ENCODE data around the gene GABARAPL1.
"Not testable (repeated sequence)": the region's sequence is repeated elsewhere in the genome, so short reads cannot be mapped to it uniquely, and the experiment has no call there.

GABARAPL1 gene

DNA sequence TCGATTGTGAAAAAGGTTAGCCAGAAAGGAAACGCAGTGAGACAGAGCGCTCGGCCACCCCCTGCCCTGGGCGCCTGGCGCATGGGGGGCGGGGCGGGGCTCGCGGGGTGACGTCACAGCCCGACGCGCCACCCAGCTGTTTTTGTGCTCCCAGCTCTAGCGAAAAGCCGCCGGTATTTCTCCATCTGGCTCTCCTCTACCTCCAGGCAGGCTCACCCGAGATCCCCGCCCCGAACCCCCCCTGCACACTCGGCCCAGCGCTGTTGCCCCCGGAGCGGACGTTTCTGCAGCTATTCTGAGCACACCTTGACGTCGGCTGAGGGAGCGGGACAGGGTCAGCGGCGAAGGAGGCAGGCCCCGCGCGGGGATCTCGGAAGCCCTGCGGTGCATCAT is at the start of gene GABARAPL1:
Gene GABARAPL1 (plus strand): TSS at position 139 of the 393 bp plus-strand sequence. CDS start 253 bp downstream, at position 392.
- no peak for DNase-seq

DNA sequence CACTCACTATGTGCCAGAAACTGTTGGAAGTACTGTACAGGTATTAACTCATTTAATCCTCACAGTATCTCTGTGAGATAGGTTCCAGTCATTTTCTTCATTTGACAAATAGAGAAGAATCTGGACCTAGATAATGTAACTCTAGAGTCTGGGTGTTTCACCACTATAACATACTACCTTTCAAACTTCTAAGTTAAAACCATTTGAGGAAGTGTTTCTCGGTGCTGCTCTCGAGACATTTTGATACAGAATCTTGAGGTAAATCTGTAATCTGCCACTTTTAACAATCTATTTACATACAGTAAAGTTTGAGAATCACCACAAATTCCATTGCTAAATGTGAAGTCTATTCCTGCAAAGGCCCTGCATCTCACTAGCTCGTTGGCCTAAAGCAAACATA is 49.6 kb upstream of the GABARAPL1 start:
- DNase-seq: no peak

DNA sequence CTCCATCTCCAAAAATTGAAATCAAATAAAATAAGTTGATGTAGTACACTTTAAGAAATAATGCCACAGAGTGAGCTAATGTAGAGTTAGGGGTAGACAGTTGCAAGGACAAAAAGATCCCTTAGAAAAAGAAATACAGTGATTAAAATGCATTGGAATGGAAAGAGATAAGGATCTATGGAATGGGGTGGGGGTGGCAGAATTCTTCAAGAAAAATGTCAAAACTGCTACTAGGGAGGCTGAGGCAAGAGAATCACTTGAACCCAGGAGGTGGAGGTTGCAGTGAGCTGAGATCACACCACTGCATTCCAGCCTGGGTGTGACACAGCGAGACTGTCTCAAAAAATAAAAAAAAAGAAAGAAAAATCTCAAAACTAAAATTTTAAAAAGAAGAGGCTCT is 47.3 kb upstream of the GABARAPL1 start:
- no peak for DNase-seq

DNA sequence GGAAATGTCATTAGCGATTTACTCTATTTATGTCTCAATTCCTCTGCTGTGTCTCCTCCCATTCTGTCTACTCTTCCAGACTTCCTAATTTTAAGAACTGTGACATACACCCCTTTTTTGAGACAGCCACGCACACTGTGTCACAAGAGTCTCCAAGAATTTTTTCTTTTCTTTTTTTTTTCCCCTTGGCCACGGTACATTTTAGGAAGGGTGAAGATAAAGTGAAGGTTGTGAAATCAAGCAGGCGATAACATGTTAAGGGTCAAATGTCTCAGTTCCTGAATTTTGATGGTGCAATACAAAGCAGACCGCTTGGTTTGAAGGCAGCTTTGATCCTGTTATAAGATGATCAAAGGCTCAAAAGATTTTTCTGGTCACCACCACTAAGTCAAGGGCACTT is 45.1 kb upstream of the GABARAPL1 start:
- no peak for DNase-seq

DNA sequence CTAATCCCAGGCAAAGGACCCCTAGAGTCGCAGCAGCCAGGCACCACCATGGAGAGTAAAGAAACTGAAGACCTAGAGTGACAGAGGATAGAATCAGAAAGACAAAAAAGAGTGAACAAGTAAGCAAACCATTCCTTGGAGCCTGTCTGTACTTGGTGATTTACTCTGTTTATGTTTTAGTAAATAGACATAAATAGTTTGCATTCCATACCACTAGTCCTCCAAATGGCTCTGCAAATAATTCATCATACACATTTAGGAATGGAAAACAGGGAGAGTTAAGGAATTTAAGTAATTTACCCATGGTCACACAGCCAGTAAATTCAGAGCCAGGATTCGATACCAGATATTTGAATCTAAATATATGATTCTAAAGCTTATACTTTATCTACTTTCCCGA is 43.6 kb upstream of the GABARAPL1 start:
- no peak for DNase-seq

DNA sequence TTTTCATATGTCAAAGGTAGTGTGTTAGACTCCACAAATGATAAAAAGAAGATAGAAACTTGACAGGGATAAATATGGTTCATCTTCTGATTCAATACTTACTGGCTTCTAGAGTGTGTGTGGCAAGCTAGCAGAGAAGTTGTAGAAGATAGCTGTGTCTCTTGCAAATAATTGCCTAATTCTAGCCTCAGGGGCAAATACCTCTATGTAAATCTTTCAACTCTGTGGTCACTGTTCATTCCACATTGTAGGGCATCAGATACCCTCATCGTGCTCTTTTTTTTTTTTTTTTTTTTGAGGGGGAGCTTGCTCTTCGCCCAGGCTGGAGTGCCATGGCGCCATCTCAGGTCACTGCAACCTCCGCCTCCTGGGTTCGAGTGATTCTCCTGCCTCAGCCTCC is 42.5 kb upstream of the GABARAPL1 start:
- no peak for DNase-seq

DNA sequence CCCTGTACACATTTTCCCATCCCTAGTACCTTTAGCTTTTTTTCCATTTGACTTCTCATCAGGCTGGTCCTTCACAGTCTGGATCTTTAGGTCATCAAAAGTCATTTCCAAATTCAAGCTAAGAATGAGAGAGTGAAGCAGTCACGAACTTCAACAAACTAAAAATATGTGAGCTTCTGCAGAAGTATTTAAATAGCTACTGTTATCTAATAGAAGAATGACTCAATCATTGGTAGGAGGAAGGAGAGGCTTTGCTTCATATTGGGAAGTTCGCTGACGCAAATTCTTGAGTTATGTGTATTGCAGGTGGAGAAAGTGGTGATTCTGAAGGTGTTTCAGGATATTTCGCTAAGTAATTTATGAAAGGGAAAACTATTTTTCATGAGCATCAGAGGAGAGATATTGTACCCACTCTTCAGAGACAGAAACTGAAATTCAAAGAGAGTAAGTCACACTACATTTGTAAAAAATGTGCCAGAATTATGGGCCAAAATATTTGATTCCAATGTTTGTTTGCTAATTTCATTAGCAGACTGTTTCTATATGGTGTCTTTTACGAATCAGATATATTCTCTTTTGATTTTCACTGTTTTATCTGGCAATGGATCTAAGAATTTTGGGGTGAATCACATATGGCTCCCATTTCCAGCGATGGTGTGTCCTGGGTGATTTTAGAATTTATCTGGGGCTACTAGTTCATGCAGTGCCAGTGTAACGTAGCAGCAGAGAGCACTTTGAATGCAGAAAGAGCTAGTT is 40.5 kb upstream of the GABARAPL1 start, which contains the start of gene OLR1:
Gene OLR1 (minus strand): TSS at position 160 of the 756 bp plus-strand sequence. CDS start 55 bp downstream, at position 105.
- DNase-seq: no peak

DNA sequence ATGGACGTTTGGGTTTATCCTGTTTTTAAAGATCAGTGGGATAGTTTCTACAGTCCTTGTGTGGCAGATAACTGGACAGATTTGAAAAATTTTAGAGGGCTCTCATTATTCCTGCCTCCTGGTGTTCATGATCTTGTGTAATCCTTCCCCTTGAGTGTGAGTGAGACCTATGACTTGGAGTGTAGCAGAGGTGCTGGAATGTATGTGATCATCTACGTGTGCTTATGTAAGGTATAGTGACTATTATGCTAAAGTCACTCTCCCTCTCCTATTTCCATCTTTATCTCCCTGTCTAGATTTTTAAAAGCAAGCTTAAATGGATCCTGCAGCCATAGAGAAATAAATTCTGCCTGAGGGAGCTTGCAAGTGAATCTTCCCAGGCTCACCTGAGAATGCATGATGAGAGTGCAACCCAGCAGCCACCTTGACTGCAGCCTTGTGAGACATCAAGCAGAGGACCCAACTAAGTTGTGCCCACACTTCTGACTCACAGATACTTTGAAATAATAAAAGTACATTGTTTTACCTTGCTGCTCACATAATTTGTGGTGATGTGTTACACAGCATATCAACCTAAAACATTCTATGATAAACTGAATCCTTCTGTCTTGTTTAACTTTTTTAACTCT is 37.6 kb upstream of the GABARAPL1 start:
- no peak for DNase-seq

DNA sequence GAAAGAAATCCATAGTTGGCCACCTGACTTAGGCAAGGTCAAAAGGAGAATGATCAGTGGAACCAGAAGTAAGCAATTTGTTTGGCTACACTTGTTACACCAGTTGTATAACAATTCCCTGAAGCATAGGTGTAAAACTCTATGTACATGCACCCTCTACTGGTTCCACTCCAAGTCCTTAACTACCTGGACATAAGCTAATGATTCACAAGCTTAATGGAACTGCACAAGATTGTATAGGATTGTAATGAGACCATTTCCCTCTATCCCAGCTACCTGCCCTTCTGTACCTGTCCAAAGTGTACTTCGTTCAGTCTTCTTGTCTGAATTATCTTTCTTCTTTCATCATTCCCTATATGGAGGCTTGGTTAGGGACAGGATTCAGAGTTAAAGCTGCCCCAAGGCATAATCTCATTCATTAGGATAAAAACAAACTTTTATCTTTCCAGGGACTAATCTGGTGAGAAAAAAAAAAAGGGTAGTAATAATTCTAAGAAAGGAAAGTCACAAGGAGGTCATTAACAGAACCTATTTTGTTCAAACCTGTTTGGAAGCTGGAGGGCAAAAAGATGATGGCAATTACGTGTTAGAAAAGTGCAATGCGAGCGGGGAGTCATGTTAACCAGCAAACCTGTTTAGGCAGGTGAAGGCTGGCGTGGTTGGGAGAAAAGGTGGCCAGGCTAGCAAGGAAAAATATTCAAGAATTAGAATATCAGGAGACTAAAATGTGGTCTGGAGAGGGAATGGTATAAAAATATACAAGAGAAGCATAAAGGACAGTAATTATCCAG is 36.6 kb upstream of the GABARAPL1 start:
- no peak for DNase-seq

DNA sequence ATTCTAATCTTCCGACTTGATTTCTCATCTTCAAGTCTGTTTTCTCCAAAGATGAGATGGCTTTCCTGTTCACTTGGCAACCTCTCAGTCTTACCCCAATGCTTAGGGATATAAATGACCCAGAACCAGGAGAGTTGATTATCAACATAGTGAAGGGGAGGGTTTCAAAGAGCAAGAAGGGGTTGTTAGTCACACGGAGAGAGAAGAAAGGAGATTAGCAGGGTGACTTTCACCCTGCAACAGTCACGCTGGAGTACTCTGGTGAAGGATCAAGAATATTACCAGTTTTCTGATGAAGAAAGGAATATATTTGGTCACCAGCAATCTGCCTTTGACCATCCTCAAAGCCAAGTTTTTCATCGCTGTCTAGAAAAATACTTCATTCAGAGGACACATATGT is 33.9 kb upstream of the GABARAPL1 start, which contains the start of gene TMEM52B:
Gene TMEM52B (plus strand): TSS at position 212 of the 400 bp plus-strand sequence. CDS start 543 bp downstream, outside the sequence.
- DNase-seq: no peak

DNA sequence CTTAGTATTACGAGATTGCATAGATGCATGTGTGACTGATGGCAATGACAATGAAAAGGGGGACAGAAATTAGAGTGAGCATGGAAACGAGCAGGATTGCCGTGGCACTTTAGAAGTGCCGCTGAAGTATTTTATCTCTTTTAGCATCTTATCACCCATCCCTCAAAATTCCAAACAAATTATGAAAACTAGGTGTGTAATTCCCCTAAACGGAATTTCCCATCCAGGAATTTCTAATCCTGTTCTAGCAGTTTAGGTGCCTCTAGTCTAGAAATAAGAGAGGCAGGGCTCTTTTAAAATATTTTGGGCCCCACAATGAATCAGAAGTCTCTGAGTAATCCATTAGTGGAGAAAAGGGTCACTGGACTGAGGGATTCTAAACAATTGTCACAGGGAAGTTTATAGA is 32.9 kb upstream of the GABARAPL1 start:
- DNase-seq: no peak

DNA sequence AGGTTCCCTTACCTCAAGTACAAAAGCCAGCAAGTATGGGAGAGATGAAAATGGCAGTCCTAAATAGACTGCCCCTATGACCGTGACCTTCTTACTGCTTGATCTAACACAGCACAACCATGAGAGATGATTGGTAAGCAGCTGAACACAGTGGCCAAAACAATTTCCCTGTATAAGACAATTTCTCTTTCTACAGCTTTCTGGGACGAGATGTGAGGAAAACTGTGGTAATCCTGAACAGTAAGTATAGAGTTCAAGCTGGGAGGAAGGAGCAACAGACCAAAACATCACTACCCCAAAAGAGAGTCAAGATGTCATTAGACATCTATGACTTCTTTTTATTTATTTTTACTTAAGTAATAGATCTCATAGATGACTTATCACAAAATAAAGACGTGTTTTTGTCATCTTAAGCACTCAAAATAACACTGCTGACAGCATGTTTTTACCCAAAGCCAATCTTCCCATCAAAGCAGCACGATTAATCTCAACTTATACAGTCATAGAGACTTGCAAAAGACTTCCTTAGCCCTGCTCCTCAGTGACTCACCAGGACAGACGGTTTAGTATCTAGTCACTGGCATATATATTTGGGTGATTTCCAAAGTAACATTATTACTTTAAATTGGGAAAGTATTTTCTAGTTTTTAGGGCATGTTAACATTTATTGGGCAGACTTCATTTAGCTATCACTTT is 30.2 kb upstream of the GABARAPL1 start:
- DNase-seq: no peak

DNA sequence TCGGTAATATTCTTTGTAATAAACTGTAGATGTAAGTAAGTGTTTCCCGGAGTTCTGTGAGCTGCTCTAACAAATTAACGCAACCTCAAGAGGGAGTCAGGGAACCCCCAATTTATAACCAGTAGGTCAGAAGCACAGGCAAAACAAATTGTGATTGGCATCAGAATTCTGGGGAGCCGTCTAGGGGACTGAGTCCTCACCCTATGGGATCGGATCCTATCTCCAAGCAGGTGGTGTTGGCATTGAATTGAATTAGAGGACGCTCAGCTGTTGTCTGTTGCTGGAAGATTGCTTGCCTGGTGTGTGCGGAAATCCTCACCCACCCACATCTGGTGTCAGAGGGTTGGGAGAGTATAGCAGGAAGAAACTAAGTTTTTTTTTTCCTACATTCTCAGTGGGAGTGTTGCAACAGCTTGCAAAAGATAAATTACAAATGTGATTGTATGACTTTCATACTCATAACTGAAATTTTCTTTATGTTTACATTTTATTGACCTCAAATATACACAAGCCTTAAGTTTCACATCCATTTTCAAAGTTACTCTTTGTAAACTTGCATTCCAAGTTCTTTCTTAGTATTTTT is 28.3 kb upstream of the GABARAPL1 start:
- no peak for DNase-seq

DNA sequence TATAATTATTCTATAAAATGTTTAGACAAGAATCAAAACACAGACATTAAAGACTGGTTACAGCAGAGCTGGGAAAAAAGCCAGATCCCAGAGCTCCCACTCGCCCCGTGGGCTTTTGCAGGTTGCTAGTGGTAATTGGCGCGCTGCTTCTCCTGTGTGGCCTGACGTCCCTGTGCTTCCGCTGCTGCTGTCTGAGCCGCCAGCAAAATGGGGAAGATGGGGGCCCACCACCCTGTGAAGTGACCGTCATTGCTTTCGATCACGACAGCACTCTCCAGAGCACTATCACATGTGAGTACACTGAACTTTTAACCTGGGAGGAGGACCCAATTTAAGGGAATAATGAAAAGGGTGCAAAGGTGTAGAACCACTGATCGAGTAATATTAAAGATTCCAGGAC is 26.4 kb upstream of the GABARAPL1 start:
- DNase-seq: no peak

DNA sequence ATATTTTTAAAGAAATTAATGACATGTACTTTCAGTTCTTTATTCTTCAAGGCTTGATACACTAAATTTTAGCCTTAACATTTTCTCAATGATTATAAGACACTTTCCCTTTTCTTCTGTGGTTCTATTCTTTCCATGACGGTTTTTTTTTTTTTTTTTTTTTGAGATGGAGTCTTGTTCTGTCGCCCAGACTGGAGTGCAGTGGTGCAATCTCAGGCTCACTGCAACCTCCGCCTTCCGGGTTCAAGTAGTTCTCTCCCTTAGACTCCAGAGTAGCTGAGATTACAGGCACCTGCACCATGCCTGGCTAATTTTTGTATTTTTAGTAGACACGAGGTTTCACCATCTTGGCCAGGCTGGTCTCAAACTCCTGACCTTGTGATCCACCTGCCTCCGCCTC is 25.7 kb upstream of the GABARAPL1 start:
- not testable (repeated sequence) for DNase-seq

DNA sequence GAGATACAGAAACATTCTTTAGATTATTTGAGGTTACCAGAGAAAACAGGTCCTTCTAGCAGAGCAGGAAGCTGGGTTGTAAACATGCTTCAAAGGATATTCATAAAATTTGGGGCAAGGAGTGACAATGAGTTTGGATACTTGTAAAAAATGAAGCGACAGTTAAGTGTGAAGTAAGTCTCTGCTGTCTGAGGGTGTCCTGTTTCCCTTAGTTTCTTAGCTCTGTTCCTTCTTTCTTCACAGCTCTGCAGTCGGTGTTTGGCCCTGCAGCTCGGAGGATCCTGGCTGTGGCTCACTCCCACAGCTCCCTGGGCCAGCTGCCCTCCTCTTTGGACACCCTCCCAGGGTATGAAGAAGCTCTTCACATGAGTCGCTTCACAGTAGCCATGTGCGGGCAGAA is 23.0 kb upstream of the GABARAPL1 start:
- no peak for DNase-seq

DNA sequence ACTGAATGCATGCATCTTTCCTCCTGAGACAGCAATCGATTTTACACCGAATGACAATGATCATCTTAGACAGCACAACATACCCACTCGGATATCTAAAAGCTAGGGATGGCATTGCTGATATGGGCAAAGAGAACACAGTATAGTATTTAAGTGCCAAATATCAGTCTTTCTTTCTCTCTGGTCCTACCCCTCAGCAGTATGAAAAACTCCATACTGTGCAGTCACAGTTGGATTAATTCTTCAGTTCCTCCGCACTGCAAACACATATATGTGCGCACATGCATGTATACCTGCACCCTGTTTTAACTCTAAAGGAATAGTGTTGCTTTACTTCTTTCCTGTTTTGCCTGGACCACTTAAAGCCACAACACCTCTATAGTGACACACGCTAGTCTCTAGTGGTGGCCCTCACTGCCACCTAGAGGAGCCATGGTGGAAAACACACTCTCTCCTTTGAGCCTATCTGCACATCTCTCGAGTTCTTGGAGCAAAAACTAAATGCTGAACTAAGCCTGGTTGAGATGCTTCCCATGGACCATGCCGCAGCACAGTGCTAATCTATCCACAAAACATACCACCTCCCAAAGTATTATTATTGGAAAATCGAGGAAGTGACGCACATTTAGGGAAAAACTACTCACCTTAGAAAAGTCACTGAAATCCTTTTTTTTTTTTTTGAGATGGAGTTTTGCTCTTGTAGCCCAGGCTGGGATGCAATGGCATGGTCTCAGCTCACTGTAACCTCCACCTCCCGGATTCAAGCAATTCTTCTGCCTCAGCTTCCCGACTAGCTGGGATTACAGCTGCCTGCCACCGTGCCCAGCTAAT is 21.9 kb upstream of the GABARAPL1 start:
- DNase-seq: no peak

DNA sequence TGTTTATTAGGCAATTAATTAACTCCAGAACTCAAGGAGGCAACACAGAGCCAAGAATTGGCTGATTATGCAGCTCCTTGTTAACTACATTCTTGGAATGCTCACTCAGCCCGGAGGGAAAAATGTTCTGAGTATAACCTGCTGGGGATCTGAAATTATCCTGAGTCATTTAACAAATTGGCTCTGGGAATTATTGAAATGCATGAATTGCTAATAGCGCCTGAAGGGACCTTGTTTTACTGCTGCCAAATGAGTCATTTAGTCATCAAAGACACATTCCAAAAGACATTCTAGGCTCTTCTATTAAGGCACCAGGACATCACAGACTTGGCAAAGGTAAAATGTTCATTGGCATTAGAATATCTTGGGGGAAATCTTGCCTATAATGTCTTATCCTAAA is 20.8 kb upstream of the GABARAPL1 start:
- no peak for DNase-seq

DNA sequence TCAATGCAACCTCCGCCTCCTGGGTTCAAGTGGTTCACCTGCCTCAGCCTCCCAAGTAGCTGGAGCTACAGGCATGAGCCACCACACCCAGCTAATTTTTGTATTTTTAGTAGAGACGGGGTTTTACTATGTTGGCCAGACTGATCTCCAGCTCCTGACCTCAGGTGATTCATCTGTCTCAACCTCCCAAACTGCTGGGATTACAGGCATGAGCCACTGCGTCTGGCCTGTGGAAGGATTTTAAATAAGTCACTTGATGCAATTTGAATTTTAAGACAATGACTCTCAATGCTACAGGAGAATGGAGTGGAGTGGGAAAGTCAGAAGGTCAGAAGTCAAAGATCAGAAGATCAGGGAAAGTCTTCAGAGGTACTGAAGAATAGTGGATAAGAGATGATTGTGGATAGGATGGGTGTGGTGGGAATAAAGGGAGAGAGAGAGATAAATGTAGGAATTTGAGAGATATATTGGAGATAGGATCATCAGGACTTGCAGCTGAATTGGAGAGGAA is 18.5 kb upstream of the GABARAPL1 start:
- no peak for DNase-seq

DNA sequence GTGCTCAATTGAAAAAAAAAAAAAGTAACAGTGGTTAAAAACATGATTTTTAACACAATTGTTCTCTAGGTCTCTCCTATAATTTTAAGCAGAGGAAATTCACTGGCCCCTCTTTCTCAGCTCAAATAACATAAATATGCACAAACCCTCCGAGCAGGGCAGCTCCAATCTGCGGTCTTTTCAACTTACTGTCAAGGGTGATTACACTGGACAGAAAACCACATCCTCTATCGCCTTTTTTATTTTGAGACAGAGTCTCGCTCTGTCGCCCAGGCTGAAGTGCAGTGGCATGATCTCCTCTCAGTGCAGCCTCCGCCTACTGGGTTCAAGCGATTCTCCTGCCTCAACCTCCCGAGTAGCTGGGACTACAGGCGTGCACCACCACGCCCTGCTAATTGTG is 16.5 kb upstream of the GABARAPL1 start:
- DNase-seq: no peak

DNA sequence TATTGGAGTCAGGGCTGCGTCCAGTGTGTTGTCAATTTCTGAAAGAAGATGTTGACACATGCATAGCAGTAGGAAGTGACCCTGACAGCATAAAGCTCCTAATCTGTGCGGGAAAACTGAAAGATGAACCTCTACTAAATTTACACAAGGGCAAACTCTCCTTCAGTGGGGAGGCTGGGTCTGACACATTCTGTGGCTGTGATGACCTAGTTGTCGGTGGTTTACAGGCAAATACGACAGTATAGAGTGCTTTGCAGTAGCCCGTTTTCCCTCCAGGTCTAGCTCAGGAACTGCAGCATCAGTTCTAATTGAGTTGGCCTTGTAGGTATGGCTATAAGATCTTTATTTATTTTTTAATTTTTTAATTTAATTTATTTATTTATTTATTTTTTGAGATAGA is 14.8 kb upstream of the GABARAPL1 start:
- no peak for DNase-seq

All from SHP77 treated with DMSO at 0.1 percent for 48 hours (cell line).